ENCODE data around the gene LRBA. TPM values are rescaled to one million over a fixed set of nuclear protein-coding genes. Genes with fewer than 3 reads are reported as not detected.

LRBA gene
- total and polyA plus RNA-seq, 2 of the 4 experiments (the other 2 are of a cell fraction), result 10.2 to 51.6 TPM

- Histone ChIP-seq H3K4ac (ENCODE audit: low read depth, low read length) (no peak overlapping the region), H2AK5ac (ENCODE audit: low read depth, low read length) (no peak overlapping the region), H3K27ac (ENCODE audit: insufficient read depth, low read length) (no peak overlapping the region), H3K18ac (ENCODE audit: low read depth, low read length) (no peak overlapping the region; the same call in 1 of the 2 replicates), H3K4me3 (ENCODE audit: insufficient read depth, low read depth, low read length) (no peak overlapping the region), H4K5ac (ENCODE audit: low read depth, low read length) (no peak overlapping the region), H2AK9ac (replicated peaks; ENCODE audit: low read depth, low read length, poor library complexity) (no peak overlapping the region), H2BK120ac (ENCODE audit: low read depth, low read length) (no peak overlapping the region), H3K27me3 (ENCODE audit: control insufficient read depth, insufficient read depth, low read length) (no peaks in the 10 kb centered on the region), H2BK5ac (ENCODE audit: low read depth, low read length, poor library complexity, severe bottlenecking) (no peak overlapping the region), H3K4me1 (ENCODE audit: control insufficient read depth, insufficient read depth, low read length) (peaks cover 2% of the 10 kb centered on the region; the same call in 1 of the 2 replicates), H3K9ac (ENCODE audit: low read depth, low read length) (no peak overlapping the region), H2BK15ac (ENCODE audit: low read depth, low read length) (no peak overlapping the region), H3K36me3 (ENCODE audit: control insufficient read depth, insufficient read depth, low read length) (no peaks in the 10 kb centered on the region), H4K91ac (ENCODE audit: insufficient read depth, low read depth, low read length) (no peak overlapping the region), H3K14ac (replicated peaks; ENCODE audit: low read depth, low read length) (no peak overlapping the region), H2BK20ac (ENCODE audit: low read depth, low read length) (no peak overlapping the region), H2AFZ (replicated peaks; ENCODE audit: low read length, poor library complexity) (no peak overlapping the region), H3K9me3 (ENCODE audit: control insufficient read depth, insufficient read depth, low read length) (no peaks in the 10 kb centered on the region), H3K9me1 (ENCODE audit: insufficient read depth, low read length) (no peaks in the 10 kb centered on the region), H3K4me2 (ENCODE audit: low read depth, low read length) (no peak overlapping the region), H3K56ac (ENCODE audit: extremely low read depth, insufficient read depth, low read length) (no peak overlapping the region), H4K20me1 (ENCODE audit: insufficient read depth, low read length) (no peaks in the 10 kb centered on the region), H4K8ac (ENCODE audit: low read depth in 2 of 2, low read length in 2 of 2) (no peak overlapping the region), H3K23ac (ENCODE audit: low read depth, low read length) (no peak overlapping the region), H3K79me1 (ENCODE audit: low read depth in 1 of 2, low read length in 2 of 2) (no peaks in the 10 kb centered on the region)
- ATAC-seq (ENCODE audit: low read depth), result no peak
- POLR2A ChIA-PET (ENCODE audit: unreplicated experiment), result no interaction called here
- TF ChIP-seq MAFK (IDR thresholded peaks at IDR 0.05; ENCODE audit: low read depth, low read length) (0 out of 2 replicates have a peak, but pooled peaks have one; percentile 2), MAZ (IDR thresholded peaks at IDR 0.05; ENCODE audit: borderline replicate concordance, low read depth, low read length) (no peak)
- intact Hi-C loops (cut with micrococcal nuclease), result loop anchor here (5.0 kb wide), 1 partner anchor 42 kb away; no protein-coding TSS in a partner anchor
- WGBS, 2 experiments (ENCODE audit: extremely low coverage in 2 of 2, insufficient read length in 1 of 2), result no CpG with 5 or more reads among the region's 1 CpG
- no TSS peak for BruUV-seq (replicated peaks)
- dilution Hi-C loops (cut with HindIII; ENCODE audit: low sequenced_read_pairs, unreplicated experiment), result no loop called here
- DNase-seq, result peak; percentile 64
- CTCF ChIA-PET, result no interaction called here
- in situ Hi-C loops (cut with MboI; ENCODE audit: low sequenced_read_pairs), result no loop called here
Observed at GRCh38 chr4:150379454-150379853, 635.6 kb downstream of the LRBA start.
